GM15510 (cell line): ENCODE measurements around the gene ZGRF1.

Experiments used
- POLR2A ChIP-seq: IDR thresholded peaks from 3 replicates; pipeline ENCODE4 v1.6.1; 2011; ENCODE audit warnings: borderline replicate concordance; ENCODE audit not compliant: insufficient read length; ENCODE audit errors: extremely low read depth

ZGRF1 gene

DNA sequence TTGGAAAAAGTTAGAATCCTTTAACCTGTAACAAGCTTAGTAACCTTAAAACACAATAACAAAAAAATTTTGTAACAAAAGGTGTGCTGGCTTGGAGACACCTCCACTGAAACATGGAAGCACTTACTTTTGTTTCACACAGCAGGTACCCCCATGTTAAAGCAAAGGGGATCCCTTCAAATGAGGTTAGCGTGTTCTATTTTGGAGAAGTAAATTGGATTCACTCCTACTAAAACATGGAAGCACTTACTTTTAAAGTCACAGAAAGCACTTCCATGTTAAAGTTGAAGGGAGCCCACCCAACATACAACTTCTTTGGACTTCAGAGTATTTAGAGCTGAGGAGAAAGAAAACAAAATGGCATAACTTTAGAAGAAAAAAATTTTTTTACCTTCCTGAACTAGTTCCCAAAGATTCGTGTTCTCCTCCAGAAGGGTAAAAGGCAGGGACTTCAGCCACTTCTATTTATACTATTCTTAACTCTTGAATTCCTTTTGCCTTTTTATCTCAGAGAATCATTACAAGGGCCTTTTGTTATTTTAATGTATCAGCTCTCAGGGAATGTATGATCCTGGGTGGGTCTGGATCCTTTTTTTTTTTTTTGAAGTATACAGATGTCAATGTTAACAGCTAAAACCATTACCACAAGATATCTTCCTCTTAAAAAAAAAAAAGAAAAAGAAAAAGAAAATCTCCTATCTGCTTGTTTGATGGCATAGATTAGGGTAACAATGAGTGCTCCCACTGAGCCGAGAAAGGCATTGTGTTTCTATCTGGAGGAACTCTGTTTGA lies 11.8 kb upstream of the ZGRF1 start:
- TF ChIP-seq POLR2A: no peak

DNA sequence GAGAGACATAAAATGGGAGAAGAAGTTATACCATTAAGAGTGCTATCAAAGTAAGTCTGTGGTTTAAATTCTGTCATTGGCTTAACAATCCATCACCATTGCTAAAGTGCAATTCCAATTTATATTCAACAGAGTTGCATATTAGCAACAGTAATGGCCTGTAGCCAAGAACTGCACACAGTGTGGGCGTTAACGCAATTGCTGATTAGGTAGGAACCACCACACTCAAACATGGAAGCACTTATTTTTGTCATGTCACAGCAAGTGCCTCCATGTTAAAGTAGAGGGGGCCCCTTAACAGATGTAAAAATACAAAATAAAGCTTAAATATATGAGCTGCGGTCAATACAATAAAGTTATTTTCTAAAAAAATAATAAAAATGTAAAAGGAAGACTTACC lies 11.1 kb upstream of the ZGRF1 start:
- no peak for TF ChIP-seq POLR2A

DNA sequence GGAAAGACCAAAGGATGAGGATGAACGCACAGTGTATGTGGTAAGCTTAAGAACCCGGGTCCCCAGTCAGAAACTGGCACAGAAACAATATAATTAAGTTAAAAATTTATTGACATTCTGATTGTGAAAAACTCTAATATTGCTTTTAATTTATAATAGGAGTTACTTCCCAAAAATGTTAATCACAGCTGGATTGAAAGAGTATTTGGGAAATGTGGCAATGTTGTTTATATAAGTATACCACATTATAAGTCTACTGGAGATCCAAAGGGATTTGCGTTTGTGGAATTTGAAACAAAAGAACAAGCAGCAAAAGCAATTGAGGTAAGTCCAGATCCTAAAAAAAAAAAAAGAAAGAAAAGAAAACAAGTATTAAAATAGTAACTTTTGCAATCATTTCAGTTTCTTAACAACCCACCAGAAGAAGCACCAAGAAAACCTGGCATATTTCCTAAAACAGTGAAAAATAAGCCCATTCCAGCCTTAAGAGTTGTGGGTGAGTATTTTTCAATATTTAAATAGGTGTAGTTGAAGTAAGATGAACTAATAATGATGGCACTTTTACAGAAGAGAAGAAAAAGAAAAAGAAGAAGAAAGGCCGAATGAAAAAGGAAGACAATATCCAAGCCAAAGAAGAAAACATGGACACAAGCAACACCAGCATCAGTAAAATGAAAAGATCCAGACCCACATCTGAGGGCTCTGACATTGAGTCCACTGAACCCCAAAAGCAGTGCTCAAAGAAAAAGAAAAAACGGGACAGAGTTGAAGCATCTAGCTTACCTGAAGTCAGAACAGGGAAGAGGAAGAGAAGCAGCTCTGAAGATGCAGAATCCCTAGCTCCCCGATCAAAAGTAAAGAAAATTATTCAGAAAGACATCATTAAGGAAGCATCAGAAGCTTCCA lies 10.2 kb upstream of the ZGRF1 start:
- TF ChIP-seq POLR2A: no peak

DNA sequence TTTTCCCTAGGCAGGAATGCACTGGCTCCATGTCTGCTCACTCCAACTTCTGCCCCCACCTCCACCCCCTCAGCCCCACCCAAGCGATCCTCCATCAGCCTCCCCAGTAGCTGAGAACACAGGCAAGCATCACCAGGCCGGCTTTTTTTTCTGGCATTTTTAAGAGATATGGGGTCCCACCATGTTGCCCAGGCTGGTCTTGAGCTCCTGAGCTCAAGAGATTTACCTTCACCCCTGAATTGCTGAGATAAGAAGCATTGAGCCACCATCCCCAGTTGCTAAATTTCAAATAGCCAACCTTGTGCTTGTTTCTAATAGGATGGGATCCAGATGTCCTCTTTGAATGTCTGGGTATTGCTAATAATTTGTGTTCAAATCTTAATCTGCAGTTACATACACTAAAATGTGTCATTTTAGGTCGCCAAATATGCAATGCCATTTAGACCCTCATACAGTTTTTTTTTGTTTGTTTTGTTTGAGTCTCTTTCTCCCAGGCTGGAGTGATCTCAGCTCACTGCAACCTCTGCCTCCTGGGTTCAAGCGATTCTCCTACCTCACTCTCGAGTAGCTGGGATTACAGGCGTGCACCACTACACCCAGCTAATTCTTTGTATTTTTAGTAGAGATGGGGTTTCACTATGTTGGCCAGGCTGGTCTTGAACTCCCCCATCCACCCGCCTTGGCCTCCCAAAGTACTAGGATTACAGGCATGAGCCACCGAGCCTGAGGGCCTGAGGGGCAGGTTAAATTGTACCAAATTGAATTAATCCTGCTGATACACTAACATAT lies 9.0 kb upstream of the ZGRF1 start:
- no peak for TF ChIP-seq POLR2A

DNA sequence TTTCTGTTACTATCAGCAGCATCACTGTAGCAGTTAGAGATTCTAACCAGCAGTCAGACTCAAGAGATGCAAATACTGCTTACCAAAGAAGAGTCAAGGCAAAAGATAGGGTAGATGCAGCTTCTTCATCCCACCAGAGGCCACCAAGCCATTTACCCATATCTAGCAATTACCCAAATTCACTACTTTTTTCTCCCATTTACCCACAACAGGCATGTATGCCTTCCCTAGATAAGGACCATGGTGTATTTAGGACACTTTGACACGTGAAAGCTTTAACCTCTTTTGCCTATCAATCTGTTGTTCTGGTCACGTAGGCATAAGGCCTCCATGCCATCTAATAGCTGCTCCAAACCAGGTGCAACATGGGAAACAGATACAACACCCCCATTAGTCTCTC lies 5.8 kb upstream of the ZGRF1 start:
- TF ChIP-seq POLR2A: no peak

DNA sequence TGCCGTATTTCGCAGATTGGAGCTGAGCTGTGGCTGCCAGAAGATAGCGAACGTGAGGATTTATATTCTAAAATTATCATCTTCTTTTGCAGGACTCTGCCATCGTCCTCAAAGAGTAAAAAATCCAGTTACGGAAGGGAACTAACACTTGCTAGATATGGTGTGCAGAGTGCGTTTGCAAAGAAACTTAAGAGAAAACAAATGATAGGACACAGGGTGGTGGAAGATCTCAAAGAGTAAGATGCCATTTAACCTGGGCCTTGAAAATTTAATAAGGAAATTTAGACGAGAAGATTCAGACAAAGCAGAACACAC lies 800 bp upstream of the ZGRF1 start:
- TF ChIP-seq POLR2A: no peak

DNA sequence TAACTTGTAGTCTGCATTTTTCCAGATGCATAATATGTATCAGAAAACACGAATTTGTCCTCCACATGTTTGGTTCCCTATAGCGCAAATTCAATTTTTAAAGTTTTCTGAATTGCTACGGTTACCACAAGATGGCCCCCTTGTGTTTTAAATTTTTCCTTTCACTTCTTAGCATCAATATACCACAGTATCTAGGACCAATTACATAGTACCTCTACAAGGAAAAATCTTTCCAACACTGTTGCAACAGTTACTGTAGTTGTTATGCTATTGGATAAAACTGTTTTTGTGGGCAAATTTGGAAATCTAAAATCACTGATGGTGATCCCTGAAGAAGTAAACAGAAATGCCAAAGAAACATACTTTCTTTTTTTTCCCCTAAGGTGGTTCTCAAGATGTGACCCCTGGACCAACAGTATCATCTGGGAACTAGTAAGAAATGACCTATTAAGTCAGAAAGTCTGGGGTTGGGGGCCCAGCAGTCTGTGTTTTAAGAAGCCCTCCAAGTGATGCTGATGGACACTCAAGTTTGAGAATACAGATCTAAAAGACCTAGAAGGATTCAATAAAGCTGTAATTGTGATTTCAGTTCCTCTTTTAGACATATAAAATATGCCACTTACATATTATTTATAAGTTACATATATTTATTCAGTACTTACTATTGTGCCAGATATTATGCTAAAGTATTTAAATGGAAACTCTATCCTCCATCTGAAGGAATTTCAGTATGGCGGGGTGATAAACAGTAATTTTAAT lies 3.1 kb downstream of the ZGRF1 start:
- TF ChIP-seq POLR2A: no peak

DNA sequence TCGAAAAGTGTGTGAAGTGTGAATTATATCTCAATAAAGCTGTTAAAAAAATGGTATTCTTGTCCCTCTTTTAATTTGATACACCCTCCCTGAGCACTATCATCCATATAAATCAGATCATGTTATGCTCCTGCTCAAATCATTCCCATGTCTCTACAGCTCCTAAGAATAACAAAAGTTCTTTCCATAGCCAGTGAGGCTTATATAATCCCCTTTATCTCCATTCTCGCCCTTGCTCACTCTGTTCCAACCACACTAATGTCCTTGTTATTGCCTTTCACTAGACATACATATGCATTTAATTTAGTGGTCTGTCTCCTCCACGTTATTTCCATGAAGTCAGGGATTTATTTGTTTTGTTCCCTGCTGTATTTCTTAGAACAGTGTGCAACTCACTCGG lies 10.5 kb downstream of the ZGRF1 start:
- no peak for TF ChIP-seq POLR2A

DNA sequence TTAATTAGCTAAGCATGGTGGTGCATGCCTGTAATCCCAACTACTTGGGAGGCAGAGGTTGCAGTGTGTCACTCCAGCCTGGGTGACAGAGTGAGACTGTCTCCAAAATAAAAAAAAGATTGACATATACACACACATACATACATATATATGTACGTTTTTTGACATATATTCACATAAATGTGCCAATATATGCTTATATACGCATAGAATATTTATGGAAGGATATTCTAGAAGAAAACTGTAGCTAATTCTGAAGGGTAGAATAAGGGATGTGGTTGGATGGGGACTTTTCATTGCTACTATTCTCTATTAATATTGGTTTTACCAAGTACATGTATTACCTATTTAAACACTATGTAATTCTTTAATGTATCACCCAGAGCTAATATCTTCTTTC lies 19.7 kb downstream of the ZGRF1 start:
- TF ChIP-seq POLR2A: no peak

DNA sequence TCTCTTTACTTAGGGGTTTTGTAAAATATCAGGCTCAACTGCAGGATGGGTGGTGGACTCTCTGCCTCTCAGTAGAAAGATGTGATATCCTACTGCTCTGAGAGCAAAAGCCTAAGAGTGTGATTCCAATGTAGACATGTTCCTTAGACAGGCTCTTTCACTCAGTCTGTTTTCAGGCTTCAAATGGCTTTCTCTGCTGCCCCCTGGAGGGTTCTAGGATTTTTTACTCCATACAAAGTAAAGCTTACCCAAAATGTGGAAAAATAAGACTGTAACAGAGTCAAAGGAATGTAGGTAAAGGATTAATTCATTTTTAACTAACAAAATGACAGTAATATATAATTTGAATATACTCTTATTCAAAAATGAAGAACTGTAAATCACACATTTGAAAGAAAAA lies 32.1 kb downstream of the ZGRF1 start:
- no peak for TF ChIP-seq POLR2A

DNA sequence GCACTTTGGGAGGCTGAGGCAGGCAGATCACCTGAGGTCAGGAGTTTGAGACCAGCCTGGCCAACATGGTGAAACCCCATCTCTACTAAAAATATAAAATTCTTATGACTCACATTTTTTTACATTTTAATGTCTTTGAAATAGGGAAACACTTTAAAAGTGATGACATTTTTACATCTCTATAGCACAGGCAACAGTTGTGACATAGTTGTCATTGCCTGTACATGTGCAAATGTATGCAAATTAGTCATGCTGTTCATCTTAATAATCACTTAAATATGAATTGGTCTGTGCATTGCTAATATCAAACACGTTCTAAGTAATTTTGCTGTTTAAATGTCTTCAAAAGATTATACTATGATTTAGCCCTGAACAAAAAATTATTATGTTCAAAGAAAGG lies 41.7 kb downstream of the ZGRF1 start:
- no peak for TF ChIP-seq POLR2A

DNA sequence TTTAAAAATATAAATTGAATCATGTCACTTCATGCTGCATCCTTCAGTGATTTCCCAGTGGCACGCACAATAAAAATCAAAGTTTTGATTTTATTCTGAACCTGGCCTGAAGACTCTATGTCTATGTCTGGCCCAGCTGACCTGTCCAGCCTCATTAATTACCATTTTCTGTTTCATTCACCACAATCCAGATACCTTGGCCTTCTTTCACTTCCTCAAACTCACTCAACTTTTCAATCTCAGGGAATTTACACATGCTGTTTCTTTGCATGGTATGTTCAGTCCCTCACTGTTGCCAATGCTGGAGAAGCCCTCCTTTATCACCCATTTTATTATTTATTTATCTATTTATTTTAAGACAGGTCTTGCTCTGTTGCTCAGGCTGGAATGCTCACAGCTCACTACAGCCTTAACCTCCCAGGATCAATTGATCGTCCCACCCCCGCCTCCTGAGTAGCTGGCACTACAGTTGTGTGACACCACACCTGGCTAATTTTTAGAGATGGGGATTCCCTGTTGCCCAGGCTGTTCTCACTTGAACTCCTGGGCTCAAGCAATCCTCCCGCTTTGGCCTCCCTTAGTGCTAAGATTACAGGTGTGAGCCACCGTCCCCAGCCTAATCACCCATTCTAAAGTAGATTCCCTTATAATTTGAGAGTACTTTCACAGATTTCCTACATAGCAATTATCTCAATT lies 43.1 kb downstream of the ZGRF1 start:
- no peak for TF ChIP-seq POLR2A

DNA sequence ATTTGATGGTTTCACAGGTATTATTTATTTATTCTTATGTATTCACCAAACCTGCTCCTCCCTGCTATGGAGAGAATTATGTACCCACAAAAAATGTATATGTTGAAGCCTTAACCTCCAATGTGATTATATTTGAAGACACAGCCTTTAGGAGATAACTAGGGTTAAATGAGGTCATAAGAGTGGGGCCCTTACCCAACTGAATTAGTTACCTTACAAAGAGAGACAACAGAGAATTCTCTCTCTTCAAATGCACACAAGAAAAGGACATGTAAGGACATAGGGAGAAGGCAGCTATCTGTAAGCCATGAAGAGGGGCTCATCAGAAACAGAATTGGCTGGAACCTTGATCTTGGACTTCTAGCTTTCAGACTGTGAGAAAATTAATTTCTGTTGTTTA lies 44.0 kb downstream of the ZGRF1 start:
- TF ChIP-seq POLR2A: no peak

DNA sequence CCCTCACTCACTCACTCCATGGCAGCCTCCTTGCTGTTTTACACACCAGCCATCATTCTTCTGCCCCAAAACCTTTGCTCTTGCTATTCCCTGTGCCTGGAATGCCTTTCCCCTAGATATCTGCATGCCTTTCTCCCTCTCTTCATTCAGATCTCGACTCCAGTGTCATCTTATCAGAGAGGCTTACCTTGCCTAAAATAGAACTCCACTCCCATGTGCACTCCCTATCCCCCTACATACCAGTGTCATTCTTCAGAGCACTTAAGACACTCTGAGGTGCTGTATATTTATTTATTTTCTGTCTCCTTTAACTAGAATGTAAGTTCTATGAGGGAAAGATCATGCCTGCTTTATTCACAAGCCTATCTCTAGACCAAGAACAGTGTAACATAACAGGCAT lies 45.1 kb downstream of the ZGRF1 start:
- TF ChIP-seq POLR2A: no peak
